ENCODE data around the gene RUNX3.
"Not testable (repeated sequence)": the region's sequence is repeated elsewhere in the genome, so short reads cannot be mapped to it uniquely, and the experiment has no call there.

RUNX3 gene

GRCh38 chr1:24930260-24931145 is at the start of gene RUNX3:
Gene RUNX3 (minus strand): TSS chr1:24930276. CDS start chr1:24929868, 408 bp downstream.
- DNase-seq, result peak; percentile 87

DNA sequence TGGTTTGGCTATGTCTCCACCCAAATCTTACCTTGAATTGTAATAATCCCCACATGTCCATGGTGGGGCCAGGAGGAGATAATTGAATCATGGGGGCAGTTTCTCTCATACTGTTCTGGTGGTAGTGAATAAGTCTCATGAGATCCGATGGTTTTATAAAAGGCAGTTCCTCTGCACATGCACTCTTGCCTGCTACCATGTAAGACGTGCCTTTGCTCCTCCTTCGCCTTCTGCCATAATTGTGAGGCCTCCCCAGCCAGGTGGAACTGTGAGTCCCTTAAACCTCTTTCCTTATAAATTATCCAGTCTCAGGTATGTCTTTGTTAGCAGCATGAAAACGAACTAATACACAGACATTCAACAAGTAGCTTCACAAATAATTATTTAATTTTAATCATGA is 49.2 kb upstream of the RUNX3 start:
- DNase-seq, result not testable (repeated sequence)

DNA sequence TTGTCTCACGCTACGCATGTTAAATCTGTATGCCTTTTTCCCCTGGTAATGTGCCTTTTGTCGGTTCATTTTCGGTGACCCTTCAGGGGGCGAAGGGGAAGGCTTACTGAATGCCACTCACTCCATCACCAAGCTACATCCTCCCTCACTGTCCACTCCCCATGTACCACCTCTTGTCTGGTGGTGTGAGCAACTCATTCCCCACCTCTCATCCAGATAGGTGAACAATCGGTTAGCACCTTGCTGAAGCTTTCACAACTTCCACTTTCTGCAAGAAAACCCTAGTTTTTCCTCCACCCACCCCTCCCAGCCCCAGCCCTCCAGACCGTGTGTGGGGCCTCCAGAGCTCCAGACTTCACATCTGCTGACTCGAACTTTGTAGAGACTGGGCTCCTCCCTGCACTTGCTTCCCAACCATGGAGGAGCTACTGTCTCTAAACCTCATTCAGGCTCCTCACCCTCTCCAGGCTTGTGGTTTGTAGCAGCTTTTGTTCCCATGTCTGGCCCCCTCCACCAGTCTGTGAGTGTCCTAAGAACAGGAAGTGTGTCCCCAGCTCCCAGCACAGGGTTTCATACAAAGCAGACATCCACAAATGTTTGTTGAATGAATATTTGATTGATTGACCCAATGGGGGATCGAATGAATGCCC is 48.4 kb upstream of the RUNX3 start:
- DNase-seq, result no peak

DNA sequence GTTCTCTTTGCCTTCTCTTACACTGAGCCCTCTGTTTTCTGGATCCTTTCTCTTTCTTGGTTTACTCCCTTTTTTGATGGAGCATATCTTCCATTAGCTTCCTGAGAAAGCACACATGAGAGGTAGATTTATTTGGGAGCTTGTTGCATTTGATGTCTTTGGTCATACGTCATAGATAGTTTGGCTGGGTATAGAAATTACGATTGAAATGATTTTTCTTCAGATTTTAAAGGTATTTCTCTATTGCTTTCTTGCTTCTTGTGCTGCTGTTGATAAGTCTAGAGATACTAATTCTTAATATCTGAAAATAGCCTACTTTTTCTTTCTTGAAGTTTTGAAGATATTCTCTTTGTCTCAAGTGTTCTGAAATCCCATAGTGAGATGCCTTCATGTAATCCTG is 45.3 kb upstream of the RUNX3 start:
- DNase-seq, result no peak

DNA sequence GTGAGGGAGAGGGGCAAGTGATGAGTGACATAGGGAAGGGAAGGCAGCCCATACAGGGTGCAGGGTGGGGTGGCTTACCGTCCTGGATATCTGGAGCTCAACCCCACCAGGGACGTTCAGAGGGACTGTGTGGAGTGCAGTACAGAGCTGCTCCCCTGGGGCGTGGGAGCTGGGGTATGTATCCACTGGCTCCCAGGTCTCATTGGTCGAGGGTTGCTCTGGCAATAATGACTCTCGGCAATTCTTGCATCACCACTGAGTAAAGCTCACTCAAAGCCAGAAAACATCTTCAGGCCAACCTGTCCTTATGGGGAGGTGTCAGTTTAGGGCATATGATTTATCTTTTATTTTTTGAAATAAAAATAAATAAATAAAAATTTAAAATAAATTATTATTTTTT is 43.2 kb upstream of the RUNX3 start:
- DNase-seq, result no peak

DNA sequence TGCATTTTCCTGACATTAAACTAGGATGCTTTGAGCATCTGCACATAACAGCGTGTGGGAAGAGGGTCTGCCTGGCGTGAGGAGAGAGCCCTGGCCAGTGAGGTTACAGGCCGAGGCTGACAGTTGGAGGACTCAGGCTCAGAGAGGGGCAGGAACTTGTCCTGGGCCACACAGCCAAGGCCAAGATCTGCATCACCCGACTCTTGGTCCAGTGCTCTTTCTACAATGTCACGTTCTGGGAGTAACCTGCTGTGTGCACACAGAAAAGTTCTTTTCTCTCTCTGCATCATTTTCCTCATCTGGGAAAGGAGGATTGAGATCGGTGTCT is 42.8 kb upstream of the RUNX3 start:
- no peak for DNase-seq

DNA sequence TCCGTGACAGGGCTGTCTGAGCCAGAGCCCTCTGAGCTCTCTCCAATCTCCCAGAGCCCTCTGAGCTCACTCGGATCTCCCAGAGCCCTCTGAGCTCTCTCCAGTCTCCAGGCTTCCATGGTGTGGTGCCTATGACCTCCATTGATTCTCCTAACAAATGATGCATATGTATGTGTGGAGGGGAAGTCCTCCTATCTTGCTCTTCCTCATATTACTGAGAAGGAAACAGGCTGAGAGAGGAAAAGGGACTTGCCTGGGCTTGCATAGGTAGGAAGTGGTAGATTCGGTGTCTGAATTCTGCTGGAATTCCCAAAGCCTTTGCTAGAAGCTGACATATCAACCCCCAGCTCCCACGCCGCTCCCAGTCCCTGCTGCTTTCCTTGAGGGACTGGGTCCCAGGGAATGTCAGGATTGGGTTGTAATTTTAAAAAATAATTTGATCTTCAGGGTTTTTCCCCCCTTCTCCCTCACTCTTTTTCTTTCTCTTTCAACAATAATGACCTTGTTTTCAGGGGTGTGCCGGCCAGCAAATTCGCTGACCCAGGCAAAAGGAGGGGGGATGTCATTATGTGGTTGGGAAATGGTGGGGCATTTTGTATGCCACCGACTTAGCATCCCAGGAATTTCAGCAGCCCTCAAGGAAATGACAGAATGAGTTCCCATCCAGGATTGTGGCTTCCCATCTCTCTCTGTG is 42.3 kb upstream of the RUNX3 start:
- DNase-seq, result no peak

DNA sequence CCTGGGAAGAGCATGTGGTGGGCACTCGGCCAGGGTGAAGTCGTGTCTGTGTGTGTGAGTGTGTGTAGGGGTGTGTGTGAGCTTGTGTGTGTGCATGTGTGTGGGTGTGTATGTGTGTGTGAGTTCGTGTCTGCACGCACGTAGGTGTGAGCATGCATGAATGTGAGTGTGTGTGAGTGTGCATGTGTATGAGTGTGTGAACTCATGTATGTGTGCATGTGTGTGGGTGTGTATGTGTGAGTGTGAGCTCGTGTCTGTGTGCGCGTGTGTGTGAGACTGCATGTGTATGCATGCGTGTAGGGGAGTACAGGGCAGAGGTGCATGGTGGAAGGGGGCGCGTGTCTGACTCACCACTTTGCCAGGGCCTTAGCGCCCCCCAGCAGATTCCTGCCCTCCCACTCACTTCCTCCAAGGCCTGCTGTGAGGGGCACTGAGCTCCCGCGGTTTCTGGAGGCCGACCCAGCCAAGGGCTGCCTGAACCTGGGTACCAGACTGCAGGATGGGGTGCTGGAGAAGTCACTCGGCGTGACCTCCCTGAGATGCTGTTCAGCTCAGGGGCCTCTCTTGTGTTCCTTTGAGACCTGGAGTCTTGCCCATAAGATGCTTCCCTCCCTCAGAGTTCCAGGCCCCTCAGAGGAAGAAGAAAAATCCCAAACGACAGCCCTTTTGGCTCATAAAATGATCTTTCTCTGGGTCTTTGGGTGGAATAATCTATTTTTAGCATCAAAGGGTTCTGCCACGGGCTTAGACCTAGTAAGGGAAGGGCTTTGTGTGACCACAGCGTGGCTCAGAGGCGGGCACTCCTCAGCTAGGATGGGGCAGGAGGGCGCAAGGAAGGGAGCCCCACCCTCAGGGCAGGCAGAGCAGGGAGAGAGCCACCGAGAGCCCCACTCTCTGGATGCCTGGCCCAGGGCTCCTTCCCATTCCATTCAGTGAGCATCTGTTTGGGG is 41.1 kb upstream of the RUNX3 start:
- no peak for DNase-seq

DNA sequence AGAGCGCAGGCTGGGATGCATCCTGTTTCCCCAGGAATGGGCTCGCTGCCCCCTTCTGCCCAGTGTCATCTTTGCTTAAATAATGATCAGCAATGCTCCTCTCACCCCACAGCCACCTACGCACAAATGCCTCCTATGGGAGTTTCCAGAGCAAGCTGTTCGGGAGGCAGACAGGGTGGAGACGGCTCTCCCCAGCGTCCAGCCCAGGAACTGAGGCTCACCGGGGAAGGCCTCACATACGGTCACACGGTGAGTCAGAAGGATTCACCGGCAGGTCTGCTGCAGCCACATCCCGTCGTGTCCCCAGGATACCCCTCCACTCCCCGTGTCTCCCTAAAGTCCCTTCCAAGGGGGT is 40.3 kb upstream of the RUNX3 start:
- DNase-seq, result no peak

DNA sequence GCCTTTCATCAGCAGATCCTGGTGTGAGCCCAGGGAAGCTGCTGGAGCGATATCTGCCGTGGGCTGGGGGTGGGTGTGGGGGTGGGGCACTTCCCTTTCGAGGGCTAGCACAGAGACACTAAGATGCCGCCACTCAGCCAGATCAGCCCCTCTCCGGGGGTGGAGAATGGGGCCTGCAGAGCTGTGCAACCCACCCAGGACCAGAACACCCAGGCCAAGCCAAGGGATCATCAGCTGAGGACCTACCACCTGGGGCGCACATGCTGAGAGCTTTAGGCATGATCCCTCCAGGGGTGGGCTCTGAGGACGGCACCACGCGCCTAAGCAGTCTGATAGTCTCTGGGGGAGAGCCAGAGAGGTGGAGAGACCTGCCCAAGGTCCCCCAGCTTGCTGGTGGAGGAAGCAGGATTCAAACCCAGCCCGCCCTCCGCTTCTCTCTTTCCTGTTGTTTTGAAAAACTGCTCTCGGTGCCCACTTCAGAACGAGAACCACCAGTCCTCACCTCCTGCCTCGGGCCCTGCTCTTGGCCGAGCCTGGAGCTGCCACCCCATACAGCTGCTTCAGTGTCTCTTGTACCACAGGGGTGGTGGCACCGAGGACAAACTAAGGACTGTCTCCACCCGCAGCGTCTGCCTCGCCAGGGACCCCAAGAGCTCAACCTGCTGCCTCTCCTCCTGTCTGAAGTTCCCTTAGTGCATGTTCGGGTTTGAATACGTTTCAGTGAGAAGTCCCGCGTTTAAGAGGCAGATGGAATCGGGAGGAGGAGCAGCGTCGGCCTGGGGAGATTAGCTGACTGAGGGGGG is 39.7 kb upstream of the RUNX3 start:
- DNase-seq, result no peak

- DNase-seq, result no peak
Measured at GRCh38 chr1:24968941-24969585, 39.0 kb upstream of the RUNX3 start.

- DNase-seq, result no peak
Measured at GRCh38 chr1:24967962-24968361, 37.9 kb upstream of the RUNX3 start.

- DNase-seq, result no peak
Measured at GRCh38 chr1:24967555-24967954, 37.5 kb upstream of the RUNX3 start.

DNA sequence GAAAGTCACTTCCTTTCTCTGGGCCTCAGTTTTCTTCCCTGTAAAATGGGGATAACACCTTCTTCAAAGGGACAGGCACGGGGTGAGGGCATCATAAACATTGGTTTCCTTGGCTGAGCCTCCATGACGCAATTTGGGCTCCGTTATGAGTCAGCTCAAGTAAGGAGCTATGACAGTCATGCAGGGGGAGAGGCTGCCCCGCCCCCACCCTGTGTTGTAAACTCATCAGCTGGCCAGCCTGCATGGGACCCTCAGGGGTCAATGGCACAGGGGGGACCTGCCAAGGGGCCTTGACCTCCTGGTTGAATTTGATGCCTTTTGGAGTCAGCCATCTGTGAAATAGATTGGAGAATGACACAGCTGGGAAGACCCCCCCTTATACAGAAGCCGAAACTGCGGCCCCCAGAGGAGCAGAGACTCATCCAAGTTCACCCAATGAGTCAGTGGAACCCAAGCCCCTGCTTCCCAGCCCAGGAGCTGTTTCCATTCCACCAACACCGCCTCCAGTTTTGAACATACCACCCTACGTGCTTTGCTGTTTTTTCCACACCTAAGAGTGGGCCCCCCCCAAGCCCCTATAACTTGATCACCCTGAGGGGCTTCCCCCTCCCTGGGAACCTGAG is 36.8 kb upstream of the RUNX3 start:
- no peak for DNase-seq

DNA sequence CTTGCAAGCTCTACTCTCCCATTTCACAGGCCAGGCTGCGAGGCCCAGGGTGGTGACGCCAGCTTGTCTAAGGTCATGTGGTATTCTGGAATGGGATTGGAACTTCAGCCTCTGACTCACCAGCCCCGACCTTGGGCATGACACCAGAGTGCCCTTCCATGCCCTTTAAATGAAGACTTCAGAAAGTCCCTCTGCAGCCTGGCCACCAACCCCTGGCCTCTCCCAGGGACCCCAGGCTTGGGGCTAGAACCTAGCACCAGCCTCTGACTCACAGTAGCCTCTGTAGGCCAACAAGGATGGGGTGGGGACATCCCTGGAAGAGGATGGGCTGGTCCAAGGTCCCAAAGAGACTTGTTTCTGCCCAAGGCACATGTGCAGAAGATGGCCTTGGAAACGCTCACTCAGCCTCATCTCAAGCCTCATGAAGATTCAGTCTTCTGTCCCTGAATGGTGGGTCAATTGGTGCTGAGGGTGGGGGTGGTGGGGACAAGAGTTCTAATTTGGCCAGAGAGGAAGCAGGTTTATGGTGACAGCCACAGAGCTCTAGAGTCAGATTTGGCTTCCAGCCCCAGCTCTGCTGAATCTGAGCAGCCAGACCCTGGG is 36.1 kb upstream of the RUNX3 start:
- no peak for DNase-seq

GRCh38 chr1:24965571-24965930 is 35.5 kb upstream of the RUNX3 start:
- DNase-seq, result no peak

- peak; percentile 79 for DNase-seq
Measured at GRCh38 chr1:24964811-24965570, 34.9 kb upstream of the RUNX3 start.

- no peak for DNase-seq
Measured at GRCh38 chr1:24963943-24964693, 34.0 kb upstream of the RUNX3 start.

Measured in activated CD4-positive, CD25-positive, alpha-beta regulatory T cell treated with anti-CD3 and anti-CD28 coated beads, Interleukin-2, amount 50 U/mL, for 72 hours (primary cell).